Measurements from ENCODE around the gene SMIM24.
"Not testable (repeated sequence)": the region's sequence is repeated elsewhere in the genome, so short reads cannot be mapped to it uniquely, and the experiment has no call there.

The SMIM24 gene

DNA sequence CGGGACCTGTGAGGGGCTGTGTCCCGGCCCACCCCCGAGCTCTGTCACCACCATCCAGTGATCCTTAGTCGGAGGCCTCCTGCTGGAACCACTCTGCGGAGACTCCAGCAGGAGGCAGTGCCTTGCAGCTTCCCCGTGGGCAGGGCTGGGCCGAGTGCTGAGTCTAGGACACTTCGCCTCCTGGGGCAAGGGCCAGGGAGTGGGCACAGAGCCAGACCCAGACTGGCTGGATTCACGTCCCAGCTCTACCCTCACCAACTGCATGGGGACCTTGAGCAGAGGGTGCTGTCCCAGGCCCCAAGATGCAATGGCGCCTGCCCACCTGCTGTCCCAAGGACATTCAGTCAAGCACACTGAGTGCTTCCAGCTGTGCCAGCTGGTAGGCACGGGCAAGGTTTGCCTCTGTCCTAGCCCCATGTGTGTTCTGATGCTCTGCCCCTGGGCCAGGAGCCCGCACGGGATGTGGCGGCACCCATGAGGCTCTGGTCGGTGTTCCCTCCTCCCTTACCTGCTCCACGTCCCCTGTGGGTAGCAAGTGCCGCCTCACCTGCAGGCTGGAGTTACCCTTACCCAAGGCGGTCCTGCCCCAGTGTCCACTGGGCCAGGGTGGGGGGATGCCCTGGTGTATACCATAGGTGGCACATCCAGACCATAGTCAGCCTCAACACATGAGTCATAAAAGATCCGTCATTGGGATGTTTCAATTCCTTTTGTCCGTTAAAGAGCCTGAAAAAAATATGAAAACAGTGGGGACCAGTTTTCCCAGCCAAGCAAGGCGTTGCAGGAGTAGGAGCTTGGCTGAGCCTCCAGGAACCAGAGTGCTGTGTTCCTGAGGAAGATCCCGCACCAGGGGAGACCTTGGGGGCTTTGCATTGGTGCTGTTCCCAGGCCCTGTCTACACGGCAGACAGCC is 33.2 kb upstream of the SMIM24 start:
- no peak for DNase-seq

DNA sequence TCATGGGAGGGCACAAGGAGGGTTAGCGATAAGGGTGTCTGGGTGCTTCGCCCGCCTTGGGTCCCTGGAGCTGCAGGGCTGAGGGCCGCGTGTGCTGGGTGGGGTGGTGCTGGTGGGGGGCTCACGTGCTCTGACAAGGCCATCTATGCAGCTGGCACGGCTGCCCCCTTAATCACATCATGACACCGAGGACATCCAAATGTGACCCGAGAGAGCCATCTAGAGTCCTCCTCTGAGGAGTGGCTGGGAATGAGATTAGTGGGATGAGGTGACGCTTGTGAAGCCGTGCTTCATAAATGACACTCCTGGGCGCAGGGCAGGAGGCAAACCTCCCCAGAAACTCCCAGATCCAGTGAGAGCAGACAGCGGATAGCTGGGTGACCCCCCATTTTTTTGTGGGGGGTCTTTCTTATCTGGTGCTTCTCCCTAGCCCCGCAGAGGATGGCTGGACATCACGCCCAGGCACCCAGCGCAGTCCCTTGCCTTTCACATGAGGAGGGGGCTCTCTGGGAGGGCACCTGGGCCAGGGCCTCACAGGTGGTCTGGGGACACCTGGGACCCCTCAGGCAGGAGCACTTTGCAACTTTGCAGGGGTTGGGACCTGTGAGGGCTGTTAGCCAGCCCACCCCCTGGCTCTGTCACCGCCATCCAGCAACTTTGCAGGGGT is 32.4 kb upstream of the SMIM24 start:
- no peak for DNase-seq

DNA sequence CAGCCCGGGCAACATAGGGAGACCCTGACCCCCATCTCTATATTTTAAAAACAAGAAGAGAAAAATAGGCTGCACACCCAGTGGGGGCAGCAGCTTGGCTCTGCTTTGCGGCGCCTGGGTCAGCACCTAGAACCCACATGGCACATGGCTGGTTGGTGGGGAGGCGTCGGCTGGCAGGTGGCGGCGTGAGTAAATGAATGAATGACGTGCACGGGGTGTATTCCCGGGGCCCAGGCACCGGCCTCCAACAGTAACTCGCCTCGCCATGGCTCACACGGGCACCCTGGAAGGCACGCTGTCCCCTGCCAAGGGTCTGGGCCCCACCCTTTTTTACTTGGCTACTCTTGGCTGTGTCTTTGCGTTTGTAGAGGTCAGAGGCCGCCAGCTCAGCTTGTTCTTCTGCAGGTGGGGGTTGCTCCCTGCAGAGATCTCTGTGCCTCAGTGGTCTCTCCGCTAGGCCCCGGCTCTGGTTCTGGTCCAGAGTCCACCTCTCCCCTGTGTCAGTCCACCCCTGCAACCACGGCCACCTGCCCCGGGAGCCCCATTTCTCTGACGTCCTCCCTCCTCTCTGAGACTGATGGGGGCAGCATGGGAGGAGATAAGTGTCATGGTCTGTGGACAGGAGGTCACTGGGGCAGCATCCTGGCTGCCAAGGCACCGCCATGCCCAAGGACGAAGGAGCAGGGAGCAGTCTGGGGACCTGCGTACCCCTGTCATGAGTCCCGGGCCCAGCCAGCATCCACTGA is 31.4 kb upstream of the SMIM24 start:
- no peak for DNase-seq

DNA sequence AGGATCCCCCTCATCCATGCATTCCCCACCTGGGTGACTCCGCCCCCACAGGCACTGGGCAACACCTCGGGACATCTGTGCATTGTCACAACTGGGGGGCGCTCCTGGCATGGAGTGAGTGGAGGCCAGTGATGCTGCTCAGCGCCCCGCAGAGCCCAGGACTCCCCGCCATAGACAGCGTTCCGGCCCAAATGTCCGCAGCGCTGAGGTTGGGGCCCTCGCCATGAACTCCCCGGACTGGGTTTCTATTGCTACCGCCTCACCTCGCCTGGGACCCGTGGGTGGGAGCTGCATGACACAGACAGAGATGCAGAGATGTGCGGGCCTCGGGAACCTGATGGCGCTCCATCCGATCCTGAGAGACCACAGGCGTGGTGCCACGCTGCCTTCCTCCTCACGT is 30.4 kb upstream of the SMIM24 start:
- no peak for DNase-seq

DNA sequence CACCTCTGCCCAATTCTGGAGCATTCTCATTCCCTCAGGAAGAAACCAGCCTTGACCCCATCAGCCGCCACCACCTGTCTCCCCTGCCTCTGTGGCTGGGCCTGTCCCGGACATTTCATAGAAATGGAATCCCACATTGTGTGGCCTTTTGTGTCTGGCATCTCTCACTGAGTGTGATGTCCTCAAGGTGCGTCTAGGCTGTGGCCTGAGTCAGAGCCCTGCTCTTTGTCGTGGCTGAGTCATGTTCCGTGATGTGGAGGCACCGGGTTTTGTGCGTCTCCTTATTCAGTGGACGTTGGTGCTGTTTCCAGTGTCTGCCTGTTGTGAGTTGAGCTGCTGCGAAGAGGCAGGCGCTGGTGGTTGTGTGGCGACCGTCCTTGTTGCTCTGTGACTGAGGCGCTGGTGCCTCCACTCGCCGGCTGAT is 29.3 kb upstream of the SMIM24 start:
- no peak for DNase-seq

DNA sequence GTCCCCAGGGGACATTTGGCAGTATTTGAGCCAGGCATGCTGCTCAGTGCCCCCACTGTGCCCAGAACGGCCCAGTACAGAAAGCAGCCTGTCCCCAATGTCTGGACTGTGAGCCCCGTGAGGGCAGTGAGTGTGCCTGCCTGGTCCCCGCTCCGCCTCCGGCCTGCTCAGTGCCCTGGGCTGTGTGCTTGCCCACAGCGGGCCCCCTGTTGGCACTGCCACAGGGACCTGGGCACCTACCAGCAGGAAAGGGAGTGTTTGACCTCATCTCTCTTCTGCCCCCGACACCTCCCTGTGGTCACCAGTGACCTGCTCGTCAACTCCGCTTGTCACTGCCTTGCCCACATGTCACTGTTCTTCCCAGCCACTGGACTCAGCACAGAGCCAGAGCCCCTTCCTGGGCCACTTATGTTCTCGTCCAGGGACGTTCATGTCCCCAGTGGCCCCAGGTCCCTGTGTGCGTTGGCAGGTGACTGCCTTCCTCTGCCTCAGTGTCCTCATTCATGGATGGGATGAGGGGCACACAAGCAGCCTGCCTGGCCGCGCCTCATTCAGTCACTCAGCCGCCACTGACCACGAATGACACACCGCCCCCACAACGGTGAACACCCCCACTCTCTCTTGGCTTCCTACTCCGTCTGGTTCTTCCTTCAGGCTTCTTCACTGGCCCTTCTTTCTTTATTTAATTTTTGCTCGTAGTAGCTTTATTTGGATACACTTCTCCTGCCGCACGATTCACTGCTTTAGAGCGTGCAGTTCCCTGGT is 28.6 kb upstream of the SMIM24 start:
- DNase-seq = no peak

DNA sequence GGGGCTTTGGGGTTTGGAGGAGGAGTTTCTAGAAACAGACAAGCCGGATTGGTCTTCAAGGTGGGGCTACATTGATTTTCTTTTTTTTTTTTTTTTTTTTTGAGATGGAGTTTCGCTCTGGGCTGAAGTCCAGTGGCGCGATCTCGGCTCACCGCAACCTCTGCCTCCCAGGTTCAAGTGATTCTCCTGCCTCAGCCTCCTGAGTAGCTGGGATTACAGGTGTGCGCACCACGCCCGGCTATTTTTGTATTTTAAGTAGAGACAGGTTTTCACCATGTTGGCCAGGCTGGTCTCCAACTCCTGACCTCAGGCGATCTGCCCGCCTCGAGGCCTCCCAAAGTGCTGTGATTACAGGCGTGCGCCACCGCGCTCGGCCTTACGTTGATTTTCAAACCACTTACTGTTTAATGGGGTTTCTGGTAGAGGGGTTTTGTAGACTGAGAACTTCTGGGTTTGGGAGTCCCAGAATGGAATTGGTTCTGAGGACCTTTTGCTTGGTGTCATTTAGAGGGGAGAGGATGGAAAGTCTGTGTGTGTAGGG is 27.9 kb upstream of the SMIM24 start:
- DNase-seq = not testable (repeated sequence)

DNA sequence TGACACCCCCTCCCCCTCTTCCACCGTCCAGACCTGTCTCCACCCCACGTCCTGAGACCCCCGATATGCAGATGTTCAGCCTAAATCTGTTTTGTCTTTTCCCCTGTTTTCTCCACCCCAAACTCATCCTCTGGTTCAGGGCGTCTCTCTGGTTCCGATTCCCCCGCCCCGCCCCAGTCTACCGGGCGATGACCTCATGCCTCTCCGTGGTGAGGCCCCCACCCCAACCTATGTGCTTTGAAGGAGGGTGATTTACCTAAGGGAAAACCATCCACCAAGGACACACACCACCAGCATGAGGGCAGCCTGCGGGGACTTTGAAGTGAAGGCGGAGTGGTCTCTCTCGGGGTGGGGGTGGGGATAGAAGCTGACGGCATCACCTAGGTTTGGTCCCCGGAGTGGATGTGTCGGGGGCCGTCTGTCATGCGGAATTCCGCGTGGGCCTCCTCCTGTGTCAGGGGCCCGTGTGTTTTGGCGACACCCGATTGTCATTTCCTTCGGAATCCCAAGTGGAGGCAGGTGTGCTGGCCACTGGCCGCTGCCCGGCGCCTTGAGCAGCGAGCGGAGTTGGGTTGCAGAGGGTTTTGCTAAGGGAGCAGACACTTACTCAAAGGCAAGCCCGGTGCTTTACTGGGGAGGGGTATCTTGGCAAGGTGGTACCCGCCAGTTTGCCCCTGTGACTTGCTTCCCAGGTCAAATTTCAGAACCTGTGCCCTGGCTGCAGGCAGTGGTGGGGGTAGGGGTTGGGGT is 27.2 kb upstream of the SMIM24 start:
- no peak for DNase-seq

DNA sequence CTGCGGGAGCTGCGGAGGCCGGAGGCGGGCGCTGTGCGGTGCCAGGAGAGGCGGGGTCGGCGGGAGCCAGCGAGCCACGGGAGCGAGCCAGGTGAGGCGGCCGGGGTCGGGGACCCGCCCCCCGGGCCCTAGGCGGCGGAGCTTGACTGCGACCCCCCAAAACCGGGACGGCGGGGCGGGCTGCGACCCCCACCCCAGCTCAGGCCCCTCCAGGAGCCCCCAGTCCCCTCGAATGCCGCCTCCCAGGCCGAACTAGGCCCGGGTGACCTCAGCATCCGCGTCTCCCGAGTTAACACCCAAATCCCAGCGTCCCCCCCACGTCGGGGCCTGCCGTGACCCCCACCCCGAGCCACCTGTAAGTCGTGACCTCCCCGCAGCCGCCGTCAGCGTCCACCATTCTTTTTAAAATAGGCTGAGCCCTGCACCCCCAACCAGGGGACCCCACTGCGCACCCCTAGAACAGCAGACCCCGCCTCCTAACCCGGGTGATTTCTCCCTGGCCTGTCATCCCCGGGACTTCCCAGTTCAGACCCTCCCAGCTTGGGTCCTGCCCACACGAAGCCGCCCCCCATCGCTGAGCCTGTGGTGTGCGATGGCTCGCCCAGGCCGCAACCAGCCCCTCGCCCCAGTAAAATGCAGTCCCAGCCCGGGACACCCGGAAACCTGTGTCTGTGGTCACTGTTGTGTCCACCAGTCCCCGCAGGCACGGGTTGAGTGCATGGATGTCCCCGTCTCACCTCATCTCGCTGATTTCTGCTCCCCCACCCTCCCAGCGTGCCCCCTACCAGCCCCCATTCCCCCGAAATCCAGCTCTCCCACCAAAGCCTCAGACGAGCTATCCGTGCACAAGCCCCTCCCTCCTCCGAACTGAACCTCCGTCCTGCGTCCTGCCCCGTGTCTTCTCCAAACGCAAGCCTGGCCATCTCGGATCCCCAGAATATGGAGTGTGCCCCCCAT is 26.3 kb upstream of the SMIM24 start:
- DNase-seq = no peak

DNA sequence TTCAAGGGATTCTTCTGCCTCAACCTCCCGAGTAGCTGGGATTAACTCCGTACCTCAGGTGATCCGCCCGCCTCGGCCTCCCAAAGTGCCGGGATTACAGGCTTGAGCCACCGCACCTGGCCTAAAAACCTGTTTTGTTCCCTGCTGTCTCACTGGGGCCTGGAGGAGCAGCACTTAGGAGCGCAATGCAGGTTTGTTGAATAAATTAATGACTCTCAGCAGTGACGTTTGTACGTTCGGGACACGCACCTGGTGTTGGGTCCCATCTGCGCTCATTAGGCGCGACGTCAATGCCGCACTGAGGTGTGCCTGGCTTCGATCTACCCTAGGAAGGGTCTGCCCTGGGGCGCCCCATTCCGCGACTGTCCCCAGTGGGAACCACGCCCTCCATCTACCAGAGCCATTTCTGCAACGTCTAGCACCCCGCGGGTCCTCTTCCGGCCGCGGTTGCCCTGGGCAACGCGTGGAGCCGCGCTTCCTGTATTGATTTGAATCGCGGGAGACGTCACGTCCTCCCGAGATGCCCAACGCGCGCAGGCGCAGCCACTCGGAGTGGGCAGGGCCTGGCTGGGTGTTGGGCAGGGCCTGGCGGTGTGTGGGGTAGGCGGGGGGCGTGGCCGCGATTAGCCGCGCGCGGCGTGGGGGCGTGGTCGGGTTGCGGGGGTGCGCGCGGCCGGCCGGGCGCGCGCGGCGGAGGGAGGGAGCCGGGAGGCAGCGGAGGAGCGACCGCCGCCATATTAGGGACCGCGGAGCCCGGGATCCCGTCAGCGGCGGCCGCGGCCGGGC is 25.5 kb upstream of the SMIM24 start, which contains the start of gene FZR1:
TSS of gene FZR1 (plus strand) at position 714 of the 786 bp plus-strand sequence. CDS start 16,679 bp downstream, outside the sequence.
- peak; percentile 97 for DNase-seq

DNA sequence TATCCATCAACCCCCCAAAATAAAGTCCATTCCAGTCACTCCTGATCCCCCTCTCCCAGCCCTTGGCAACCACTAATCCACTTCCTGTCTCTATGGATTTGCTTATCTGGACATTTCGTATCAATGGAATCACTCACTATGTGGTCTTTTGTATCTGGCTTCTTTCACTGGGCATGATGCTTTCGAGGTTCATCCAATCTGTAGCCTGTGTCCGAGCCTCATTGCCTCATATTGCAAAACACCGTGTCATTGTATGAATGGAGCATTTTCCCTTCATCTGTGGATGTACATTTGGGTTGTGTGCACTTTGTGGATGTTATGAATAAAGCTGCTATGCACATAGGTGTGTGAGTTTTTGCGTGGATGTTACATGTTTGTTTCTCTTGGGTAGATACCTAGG is 24.4 kb upstream of the SMIM24 start:
- DNase-seq = no peak

DNA sequence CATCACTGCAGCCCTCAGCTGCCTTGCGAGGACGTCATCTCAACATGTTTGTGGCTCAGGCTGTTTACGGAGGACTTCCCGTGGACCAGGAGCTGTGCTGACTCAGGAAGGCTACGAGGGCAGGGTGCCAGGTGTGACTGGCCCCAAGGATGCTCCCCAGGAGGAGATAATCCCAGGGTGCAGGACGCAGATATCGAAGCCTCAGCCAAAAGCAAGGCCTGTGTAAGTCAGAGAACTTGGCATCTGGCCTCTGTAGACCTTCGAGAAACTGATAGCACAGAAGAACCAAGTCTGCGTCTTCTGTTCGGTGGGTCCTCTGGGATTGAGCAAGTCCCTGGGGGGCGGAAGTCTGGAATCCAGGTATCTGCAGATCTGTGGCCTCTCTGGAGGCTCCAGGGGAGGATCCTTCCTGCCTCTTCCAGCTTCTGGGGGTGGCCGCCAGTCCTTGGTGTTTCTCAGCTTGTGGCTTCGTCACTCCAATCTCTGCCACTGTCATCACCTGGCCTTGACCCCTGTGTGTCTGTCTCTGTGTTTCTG is 22.8 kb upstream of the SMIM24 start:
- DNase-seq = no peak

DNA sequence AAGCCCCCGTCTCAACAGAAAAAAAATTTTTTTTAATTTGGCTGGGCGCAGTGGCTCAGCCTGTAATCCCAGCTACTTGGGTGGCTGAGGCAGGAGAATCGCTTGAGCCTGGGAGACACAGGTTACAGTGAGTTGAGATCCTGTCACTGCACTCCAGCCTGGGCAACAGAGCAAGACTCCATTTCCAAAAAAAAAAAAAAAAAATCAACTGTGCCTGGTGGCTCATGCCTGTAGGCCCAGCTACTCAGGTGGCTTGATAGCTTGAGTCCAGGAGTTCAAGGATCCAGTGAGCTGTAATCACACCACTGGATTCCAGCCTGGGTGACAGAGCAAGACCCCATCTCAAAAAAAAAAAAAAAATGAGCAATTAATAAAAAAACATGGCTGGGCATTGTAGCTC is 21.5 kb upstream of the SMIM24 start:
- DNase-seq = no peak

DNA sequence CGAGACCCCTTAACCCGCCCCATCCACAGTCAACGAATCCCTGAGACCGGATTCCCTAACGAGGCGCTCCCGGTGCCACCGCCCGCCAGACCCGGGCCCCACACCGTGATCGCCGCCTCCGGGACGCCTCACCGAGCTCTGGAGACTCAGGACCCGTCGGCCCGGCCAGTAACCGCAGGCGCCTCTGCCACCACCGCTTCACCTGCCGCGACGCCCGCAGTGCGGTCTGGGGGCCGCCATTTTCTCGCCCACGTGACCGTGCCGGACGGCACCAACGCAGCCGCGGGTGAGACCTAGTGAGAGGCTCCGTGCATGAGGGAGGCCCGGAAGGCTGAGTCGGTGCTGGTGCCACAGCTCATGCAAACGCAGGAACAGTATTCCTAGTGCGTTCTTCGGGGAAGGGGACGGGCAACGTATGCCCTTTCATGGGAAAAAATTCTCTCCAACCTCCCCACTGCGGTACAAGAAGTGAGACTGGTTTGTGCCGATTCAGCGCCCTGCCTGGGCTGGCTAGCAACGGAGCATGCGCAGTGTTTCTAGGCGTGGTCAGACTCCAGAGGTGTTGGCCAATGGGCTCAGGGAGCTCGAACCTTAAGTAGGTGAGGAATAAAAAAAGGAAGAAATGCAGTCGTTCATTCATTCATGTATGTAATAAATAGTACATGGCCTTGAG is 20.2 kb upstream of the SMIM24 start, which contains the start of gene DOHH:
TSS of gene DOHH (minus strand) at position 246 of the 673 bp plus-strand sequence. CDS start 3,860 bp downstream, outside the sequence.
- peak; percentile 90 for DNase-seq

DNA sequence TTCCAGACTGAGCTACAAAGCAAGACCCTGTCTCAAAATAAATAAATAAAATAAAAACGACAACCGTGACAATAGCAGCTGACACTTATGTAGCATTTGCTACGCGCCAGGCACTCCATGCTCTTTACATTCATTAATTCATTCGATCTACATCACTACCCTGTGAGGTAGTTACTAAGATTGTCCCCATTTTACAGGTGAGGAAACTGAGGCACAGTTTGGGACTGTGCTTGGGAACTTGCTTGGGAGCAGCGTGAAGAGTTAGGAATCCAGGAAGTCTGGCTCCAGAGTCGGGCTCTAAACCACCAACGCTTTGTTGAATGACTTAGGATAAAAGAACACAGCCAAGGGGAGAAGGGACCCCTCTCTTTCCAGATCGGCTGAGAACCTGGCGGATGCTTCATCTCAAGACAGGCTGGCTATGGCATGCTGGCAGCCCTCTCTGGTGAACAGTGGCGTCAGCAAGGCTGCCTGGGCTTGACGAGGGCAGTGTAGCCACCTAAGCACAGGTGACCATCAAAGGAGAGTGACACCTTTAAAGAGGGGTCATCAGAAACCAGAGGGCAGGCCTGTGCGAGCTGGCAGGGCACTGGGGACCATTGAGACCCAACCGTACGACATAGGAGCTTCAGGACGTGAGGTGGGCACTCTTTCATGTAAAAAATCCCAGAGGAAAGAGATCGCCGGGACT is 19.6 kb upstream of the SMIM24 start:
- DNase-seq = no peak

DNA sequence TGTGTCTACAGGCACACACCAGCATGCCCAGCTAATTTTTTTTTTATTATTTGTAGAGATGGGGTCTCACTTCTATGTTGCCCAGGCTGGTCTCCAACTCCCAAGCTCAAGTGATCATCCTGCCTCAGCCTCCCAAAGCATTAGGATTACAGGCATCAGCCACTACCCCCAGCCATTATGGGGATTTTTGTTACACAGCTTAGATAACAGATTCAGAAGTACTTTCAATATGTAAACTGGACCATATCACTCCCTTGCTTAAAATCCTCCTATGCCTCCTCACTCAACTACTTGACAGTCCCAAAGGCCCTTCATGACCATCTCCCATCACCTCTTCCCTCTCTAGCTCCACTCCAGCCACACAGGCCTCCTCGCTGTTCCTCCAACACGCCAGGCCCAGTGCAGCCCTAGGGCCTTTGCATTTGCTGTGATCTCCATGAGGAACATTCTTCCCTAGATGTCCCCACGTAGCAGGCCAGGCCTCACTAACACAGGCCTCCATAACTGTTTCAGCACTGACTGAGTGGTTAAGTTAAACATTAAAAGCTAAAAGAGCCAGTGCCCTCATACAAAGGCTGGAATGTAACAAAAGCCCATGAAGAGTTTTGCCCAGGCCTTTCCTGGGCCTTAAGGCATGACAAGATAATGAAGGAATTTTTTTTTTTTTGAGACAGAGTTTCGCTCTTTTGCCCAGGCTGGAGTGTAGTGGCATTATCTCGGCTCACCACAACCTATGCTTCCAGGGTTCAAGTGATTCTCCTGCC is 17.6 kb upstream of the SMIM24 start:
- DNase-seq = no peak
